GM19455 (cell line): ENCODE measurements around the gene RPS15A.

Source experiments
- ATAC-seq: cut with Tn5 transposase; IDR thresholded peaks from one replicate; pipeline ENCODE4 v1.9.1; 2021; ENCODE audit not compliant: unreplicated experiment

Gene RPS15A

GRCh38 chr16:18789850-18790706 is at the start of gene RPS15A:
TSS of gene RPS15A (minus strand) at chr16:18790334. CDS start at chr16:18789113, 1,221 bp downstream.
- ATAC-seq: peak; percentile 86

GRCh38 chr16:18839555-18839954 is 49.4 kb upstream of the RPS15A start:
- ATAC-seq: no peak

GRCh38 chr16:18836702-18837101 is 46.6 kb upstream of the RPS15A start:
- ATAC-seq: no peak

GRCh38 chr16:18834864-18835263 is 44.7 kb upstream of the RPS15A start:
- ATAC-seq: no peak

GRCh38 chr16:18833707-18834505 is 43.8 kb upstream of the RPS15A start:
- no peak for ATAC-seq

GRCh38 chr16:18832613-18833012 is 42.5 kb upstream of the RPS15A start:
- ATAC-seq: no peak

GRCh38 chr16:18832006-18832405 is 41.9 kb upstream of the RPS15A start:
- no peak for ATAC-seq

- no peak for ATAC-seq
Observed at GRCh38 chr16:18829251-18829650, 39.1 kb upstream of the RPS15A start.

- ATAC-seq: no peak
Observed at GRCh38 chr16:18827890-18828289, 37.8 kb upstream of the RPS15A start.

GRCh38 chr16:18816286-18816685 is 26.2 kb upstream of the RPS15A start:
- ATAC-seq: no peak

- ATAC-seq: no peak
Observed at GRCh38 chr16:18811925-18812324, 21.8 kb upstream of the RPS15A start.

- ATAC-seq: no peak
Observed at GRCh38 chr16:18809165-18809564, 19.0 kb upstream of the RPS15A start.

GRCh38 chr16:18805257-18805773 is 15.2 kb upstream of the RPS15A start:
- ATAC-seq: no peak

GRCh38 chr16:18804540-18804939 is 14.4 kb upstream of the RPS15A start:
- ATAC-seq: no peak

GRCh38 chr16:18803569-18804462 is 13.7 kb upstream of the RPS15A start:
- no peak for ATAC-seq

GRCh38 chr16:18802767-18803343 is 12.7 kb upstream of the RPS15A start:
- no peak for ATAC-seq

- ATAC-seq: peak; percentile 90
Observed at GRCh38 chr16:18801145-18801972, 11.2 kb upstream of the RPS15A start, which contains the start of gene ARL6IP1. TSS of gene ARL6IP1 (minus strand) at chr16:18801549. CDS start at chr16:18801466, 83 bp downstream.

GRCh38 chr16:18800775-18801144 is 10.6 kb upstream of the RPS15A start:
- ATAC-seq: no peak

- no peak for ATAC-seq
Observed at GRCh38 chr16:18800293-18800692, 10.2 kb upstream of the RPS15A start.
